Measurements from ENCODE around the gene CLSTN2.

The CLSTN2 gene

DNA sequence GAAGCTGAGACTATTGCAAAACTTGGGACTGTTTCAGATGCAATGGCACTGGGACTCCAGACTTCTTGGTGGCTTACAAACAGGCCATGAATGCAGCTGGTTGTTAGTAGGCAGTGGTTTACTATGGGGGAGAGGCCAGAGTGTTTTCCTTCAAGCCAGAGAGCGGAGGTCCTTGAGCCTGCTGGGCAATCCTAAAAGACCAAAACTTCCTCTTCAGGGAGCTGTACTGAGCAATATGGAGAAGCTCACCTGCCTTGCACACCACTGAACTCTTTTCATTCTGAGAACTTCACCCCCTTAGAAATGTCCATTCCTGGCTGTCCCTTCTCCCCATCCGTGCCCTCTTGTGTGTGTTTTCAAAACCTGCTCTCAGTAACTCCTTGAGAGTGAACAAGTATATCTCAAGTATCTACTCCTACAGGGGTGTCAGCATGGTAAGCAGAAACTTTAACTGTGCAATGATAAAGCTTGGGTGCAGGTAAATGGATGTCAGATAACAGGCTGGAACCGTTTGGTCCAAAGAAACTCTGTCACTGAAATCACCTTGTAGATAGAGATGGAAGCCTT lies 213.9 kb downstream of the CLSTN2 start:
- no peak for DNase-seq (ENCODE audit: low read depth)

DNA sequence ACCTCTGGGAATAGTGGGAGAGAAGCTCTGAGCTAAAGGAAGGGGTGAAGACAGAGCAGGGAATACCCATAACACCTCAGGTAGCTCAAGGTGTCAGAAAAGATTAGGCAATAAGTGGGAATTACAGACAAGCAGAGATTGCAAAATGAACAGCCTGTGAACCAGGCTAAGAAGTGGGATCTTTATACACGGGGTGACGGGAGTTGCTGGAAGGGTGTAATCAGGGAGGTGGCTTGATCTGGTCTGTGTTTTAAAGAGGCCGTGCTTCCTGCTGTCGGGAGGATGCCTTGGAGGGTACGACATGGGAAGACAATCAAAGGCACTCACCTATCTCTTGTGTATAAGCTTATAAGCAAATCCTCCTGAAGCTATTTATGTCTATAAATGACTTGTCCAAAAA lies 216.3 kb downstream of the CLSTN2 start:
- no peak for DNase-seq (ENCODE audit: low read depth)

GRCh38 chr3:140152851-140153639 lies 218.1 kb downstream of the CLSTN2 start:
- DNase-seq (ENCODE audit: low read depth) = no peak

- DNase-seq (ENCODE audit: low read depth) = no peak
These were observed 218.8 kb downstream of the CLSTN2 start for GRCh38 chr3:140153736-140154135.

- DNase-seq (ENCODE audit: low read depth) = no peak
These were observed 222.2 kb downstream of the CLSTN2 start for GRCh38 chr3:140157161-140157560.

GRCh38 chr3:140159646-140160045 lies 224.7 kb downstream of the CLSTN2 start:
- no peak for DNase-seq (ENCODE audit: low read depth)

- DNase-seq (ENCODE audit: low read depth) = no peak
These were observed 225.6 kb downstream of the CLSTN2 start for GRCh38 chr3:140160553-140160952.

DNA sequence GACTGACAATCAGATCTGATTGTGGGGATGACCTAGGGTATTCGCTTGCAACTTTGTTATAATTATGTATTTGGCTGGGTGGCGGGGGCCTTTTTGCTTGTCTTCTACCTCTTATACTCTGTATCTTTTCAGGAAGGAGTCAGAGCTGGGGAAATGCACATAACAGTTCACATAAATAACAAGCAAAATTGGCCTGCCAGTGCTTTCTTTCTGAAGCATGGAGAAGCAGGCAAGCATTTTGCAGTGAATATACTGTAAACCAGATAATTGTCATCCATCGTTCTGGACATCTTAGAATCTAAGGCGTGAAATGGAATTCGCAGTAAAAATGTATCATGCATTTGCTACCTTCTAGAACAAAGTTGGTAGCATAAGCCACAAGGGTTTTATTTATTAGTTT lies 227.6 kb downstream of the CLSTN2 start:
- no peak for DNase-seq (ENCODE audit: low read depth)

GRCh38 chr3:140163159-140163763 lies 228.3 kb downstream of the CLSTN2 start:
- no peak for DNase-seq (ENCODE audit: low read depth)

GRCh38 chr3:140164156-140164555 lies 229.2 kb downstream of the CLSTN2 start:
- no peak for DNase-seq (ENCODE audit: low read depth)

GRCh38 chr3:140164922-140165590 lies 230.1 kb downstream of the CLSTN2 start:
- DNase-seq (ENCODE audit: low read depth) = no peak

GRCh38 chr3:140165781-140166180 lies 230.8 kb downstream of the CLSTN2 start:
- no peak for DNase-seq (ENCODE audit: low read depth)

DNA sequence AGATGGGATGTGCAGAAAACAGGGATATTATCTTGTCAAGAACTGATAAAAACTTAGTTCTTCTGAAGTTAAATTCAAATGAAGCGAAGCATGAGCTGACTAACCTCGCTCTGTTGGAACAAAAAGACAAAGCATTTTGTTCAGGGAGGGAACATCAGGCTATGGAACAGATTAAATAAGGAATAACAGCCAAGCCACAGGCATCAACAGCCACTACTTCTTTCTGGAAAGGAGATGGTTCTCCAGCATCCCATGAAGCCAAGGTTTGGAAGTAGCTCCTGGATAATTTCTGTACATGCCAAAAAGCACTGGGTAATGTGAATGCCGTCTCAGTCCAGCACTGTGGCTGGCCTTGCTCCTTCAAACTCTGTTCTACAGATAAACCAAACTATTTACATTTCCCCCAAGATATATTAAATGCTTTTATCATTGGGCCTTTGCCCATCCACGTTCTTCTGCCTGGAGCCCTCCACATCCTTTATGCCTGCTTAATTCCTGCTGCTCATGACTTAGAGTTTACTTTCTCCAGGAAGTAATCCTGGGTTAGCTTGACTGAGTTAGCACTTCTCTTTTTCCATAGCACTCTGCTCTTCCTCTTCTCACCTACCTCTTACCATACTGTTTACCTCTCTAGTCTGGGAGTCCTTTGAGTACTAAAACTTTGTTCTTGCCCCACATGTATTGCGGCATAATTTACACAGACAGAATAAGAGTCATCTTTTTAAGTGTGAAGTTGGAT lies 232.0 kb downstream of the CLSTN2 start:
- DNase-seq (ENCODE audit: low read depth) = no peak

DNA sequence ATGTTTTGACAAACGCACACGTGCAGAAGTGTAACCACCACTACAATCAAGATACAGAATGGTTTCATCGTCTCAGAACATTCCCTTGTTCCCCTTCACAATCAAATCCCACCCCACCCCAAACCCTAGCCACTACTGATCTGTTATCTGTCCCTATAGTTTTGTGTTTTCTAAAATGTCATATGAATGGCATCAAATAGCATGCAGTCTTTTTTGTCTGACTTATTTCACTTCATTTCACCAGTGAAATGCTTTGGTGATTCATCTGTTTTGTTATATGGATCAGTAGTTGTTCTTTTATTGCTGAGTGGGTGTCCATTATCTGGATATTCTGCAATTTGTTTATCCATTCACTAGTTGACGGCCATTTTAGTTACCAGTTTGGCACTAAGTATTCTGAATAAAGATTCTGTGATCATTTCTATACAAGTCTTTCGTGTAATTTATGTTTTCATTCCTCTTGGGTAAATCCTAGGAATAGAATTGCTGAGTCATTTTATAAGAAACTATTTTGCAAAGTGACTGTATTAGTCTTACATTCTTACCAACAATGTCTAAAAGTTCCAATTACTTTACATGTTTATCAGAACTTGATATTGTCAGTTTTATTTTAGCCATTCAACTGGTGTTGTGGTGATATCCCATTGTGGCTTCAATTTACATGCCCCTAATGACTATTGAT lies 232.8 kb downstream of the CLSTN2 start:
- no peak for DNase-seq (ENCODE audit: low read depth)

GRCh38 chr3:140170612-140171011 lies 235.6 kb downstream of the CLSTN2 start:
- no peak for DNase-seq (ENCODE audit: low read depth)

- no peak for DNase-seq (ENCODE audit: low read depth)
These were observed 241.5 kb downstream of the CLSTN2 start for GRCh38 chr3:140176526-140176925.

DNA sequence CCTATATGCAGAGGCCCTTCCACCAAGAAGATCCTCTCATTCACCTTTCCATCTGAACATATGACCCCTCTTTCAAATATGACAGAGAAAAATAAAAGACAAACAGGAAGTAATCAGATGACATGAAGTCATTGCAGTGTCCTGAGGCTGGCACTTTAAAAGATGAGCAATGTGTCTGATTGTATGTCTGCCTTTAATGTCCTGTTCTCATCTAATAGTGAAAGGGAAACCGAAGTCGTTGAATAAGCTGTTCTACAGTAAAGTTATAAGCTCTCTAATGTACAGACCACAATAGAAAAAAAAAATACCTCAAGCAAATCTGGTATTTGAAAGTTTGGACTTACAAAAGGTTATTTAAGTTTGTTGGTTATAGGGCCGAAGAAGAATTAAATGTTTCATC lies 243.0 kb downstream of the CLSTN2 start:
- no peak for DNase-seq (ENCODE audit: low read depth)

DNA sequence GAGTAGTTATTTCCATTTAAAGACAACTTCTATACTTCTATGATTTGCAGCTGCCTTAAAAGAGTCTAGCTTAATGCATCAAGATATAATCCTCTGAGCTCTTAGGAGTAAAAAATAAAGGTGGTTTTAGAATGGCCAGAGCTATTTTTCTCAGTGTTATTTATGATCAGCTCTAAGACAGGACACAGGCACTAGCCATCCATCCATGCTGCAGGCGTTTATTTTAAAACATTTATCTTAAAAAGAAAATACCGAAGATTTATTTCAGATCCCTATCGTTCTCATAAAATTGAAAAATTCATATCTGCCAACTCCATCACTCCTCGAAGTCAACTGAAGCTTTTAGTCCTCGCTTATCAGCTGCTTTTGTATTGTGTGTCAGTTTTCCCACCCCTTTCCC lies 243.5 kb downstream of the CLSTN2 start:
- no peak for DNase-seq (ENCODE audit: low read depth)

DNA sequence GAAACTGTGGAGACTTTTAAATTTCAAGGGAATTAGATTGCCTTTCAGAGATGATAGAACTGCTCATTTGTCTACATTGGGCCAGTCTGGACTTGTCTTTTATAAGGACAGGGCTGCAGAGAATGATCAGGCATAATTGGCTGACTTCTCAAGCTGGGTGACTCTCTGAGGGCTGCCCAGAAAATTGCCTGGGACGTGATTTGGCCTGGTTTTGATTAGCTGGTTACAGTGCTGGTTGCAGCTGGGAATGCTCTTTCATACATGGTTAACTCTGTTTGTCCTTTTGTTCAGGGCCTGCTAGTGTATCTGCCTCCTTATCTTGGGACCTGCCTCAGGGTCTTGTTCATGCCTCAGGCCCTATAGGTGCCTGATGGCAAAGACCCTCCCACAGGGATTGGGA lies 245.6 kb downstream of the CLSTN2 start:
- DNase-seq (ENCODE audit: low read depth) = no peak

DNA sequence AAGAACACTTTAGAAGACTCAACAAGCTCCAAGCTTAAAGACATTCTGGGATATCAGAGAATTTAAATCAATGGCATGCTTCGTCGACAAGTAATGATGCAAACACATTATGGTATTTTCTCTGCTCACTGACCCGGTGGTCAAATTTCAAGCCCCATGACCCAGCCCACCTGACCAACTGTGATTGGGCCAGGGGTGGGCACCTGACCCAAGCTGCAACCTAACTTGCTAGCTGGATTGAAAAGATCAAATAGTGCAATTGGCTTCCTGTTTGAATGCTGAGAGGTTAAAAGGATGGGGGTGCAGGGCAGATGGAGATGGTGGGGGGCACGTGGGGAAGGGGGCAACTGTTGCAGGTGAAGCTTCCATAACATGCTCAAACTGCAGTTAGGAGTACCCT lies 250.4 kb downstream of the CLSTN2 start:
- no peak for DNase-seq (ENCODE audit: low read depth)

- no peak for DNase-seq (ENCODE audit: low read depth)
These were observed 251.5 kb downstream of the CLSTN2 start for GRCh38 chr3:140186421-140186920.

Data from CMK (cell line).